GM19455 (cell line): ENCODE results near the gene PCDH12.
"Not testable (repeated sequence)": the region's sequence is repeated elsewhere in the genome, so short reads cannot be mapped to it uniquely, and the experiment has no call there.

Experiments
- ATAC-seq: cut with Tn5 transposase; IDR thresholded peaks from one replicate; pipeline ENCODE4 v1.9.1; 2021; ENCODE audit not compliant: unreplicated experiment

Gene PCDH12

GRCh38 chr5:141941307-141941706, 16.7 kb downstream of the PCDH12 start:
- no peak for ATAC-seq

DNA sequence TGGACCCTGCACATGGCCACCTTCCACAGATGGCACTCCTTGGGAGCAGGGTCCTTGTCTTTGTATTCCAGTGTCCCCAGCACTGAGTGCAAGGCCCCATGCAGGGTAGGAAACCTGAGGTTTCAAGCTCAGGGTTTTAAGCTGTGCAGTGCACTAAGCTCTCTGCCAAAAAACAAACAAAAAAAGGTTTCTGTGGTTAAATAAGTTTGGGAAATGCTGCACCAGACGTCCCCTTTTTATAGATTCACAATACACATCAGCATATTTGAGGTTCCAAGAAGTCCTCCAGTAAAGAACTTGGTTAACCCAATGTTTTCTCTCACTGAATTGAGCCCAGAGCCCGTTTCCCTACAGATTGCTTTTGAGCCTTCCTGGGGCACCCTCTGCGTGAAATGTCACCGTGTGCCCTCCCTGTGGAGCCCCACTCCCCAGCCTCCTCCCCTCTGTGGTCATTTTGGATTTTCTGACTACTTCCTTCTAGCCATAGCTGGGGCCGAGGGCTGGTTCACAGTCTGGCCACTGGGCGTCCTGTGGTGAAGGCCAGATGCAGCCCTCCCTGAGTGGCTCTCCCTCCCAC, 17.2 kb downstream of the PCDH12 start:
- ATAC-seq, result no peak

- ATAC-seq, result no peak
Measured at GRCh38 chr5:141935538-141935937, 22.5 kb downstream of the PCDH12 start.

- ATAC-seq, result no peak
Measured at GRCh38 chr5:141934099-141934844, 23.7 kb downstream of the PCDH12 start.

GRCh38 chr5:141933151-141933550, 24.9 kb downstream of the PCDH12 start:
- ATAC-seq, result no peak

GRCh38 chr5:141931694-141932093, 26.3 kb downstream of the PCDH12 start:
- ATAC-seq, result no peak

GRCh38 chr5:141929398-141930058, 28.5 kb downstream of the PCDH12 start:
- no peak for ATAC-seq

DNA sequence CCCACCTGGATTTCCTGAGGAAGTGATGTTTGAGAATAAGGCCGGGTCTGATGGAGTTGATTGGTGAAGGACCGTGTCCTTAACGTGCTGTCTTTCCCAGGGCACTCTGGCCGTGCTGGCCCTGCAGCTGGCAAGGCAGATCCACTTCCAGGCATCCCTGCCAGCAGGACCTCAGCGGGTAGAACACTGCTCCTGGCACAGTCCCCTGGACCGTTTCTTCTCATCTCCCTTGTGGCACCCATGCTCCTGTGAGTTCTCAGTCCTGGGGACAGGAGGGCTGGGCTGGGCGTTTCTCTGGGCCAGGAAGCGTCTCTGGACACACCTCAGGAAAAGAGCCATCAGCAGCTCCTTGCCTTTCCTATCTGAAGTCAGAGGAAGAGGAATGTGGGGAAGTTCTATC, 30.0 kb downstream of the PCDH12 start:
- ATAC-seq, result no peak

DNA sequence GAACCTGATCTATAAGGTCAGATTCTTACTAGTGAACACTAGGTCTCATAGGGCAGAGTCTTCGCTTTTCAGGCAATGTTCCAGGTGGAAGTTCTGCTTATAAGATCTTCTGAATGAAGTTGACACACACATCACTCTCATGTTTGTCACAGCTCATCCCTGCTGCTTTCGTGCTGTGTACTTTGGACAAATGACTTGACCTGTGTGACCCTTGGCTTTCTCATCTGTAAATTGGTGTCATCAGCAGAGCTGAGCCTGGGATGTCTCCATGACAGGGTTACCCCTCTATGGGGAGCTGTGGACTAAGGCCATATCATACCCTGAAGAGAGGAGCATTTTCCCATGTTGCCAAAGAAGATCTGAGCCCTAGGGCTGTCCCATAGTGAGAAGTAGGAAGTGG, 31.6 kb downstream of the PCDH12 start:
- ATAC-seq, result no peak

DNA sequence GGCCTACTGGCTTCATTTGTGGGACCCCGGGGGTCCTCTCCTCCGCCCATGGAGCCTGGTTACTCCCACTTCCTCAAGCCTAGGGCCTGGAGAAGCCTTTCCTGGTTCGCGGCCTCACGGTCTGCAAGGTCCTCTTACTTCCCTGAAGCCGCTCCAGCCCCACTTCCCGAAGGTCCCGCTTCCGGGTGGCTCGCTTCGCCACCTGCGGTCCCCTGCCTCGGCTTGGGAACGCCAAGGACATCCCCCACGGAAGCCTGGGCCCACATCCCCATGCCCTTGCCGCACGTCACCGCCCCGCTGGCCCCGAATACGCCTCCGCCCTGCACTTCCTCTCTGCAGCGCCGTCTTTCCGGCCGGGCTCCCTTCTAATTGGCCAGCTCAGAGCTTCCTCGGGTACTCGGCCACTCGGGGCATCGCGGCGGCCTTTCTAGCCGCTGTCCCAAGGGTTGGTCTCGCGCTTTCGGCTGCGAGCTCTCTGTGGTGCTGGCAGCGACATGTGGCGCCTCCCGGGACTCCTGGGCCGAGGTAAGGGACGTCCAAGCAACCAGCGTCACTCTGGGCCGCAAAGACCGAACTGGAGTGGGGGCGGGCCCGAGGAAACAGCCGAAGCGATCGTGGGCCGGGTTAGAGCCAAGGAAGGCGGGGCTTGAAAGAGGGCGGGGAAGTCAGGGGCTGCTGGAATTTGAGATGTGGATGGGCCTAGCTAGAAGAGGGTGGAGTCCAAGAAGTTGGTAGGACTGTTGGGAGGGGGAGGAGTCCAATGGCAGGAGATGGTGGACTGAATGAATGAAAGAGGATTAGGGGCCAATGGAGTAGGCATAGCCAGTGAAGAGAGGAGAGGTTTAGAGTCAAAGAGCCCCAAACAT, 34.3 kb downstream of the PCDH12 start, which contains the start of gene DELE1:
Gene DELE1, plus strand, starts transcription at position 424 of the 866 bp plus-strand sequence. Its CDS starts 71 bp downstream, at position 495.
- ATAC-seq, result peak; percentile 99

GRCh38 chr5:141922827-141923447, 35.1 kb downstream of the PCDH12 start:
- not testable (repeated sequence) for ATAC-seq

DNA sequence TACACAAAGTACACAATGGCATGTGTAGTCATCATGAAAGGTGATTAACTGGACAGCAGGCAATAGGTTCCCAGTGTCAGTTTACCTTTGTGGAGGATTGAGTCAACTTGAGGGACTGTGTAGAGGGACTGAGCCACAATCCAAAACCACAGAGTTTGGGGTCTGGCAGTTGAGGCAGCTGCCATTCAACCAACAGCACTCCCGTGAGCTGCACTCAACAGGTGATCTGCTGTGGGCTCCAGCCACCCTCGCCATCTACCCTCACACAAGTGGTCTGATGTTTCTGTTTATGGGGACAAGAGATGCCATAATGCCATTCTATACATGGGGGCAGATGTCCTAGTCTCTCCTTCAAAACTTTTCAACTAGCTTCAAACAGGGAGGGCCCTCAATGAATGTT, 37.2 kb downstream of the PCDH12 start:
- ATAC-seq, result no peak

GRCh38 chr5:141919218-141920119, 38.5 kb downstream of the PCDH12 start:
- no peak for ATAC-seq

GRCh38 chr5:141917760-141918159, 40.2 kb downstream of the PCDH12 start:
- ATAC-seq, result no peak

GRCh38 chr5:141916522-141916921, 41.5 kb downstream of the PCDH12 start:
- no peak for ATAC-seq

DNA sequence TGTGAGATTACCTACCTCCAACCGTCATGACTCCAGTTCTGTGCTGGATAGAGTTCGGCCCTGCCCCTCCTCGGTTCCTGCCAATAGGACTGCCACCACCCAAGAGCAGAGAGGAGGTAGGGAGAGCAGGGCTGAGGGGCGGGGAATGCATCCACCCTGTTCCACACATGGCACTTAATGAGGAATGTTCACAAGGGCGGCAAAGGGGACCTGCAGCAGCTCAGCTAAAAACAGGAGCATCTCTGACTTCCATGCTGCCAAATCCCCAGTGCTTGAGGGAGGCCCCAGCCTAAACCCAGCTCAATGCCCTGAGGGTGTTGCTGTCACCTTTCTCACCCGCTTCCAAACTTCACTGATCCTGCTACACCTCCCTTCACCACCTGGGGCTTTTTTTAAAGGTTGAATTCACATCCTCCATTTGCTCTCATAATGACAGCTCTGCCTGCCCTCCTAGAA, 42.1 kb downstream of the PCDH12 start:
- ATAC-seq, result no peak

- no peak for ATAC-seq
Measured at GRCh38 chr5:141914797-141915196, 43.2 kb downstream of the PCDH12 start.

- ATAC-seq, result no peak
Measured at GRCh38 chr5:141914199-141914743, 43.7 kb downstream of the PCDH12 start.

GRCh38 chr5:141913560-141914198, 44.3 kb downstream of the PCDH12 start:
- ATAC-seq, result no peak
